Central memory CD4-positive, alpha-beta T cell (primary cell): ENCODE data around the gene SGMS1.
"Not testable (repeated sequence)": the region's sequence is repeated elsewhere in the genome, so short reads cannot be mapped to it uniquely, and the experiment has no call there.

ENCODE experiments used
- DNase-seq: peaks from one replicate; pipeline ENCODE4 v3.0.0; 2022

The SGMS1 gene

DNA sequence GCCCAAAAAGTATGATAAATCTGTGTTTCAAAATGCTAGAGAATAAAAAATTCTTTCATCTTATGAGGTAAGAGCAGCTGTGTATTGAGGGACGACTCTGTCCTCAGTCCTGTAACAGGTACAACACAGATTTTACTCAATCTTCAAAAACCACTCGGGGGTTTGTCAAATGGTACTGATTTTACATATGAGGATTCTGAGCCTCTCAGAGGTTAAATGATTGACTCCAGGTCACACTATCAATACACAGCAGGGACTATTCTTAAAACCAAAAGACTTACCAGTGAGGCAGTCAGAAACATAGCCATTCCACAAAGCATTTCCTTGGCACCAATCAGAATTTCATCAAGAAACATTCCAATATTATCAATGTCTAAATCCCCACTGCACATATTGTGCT is 95.5 kb downstream of the SGMS1 start:
- no peak for DNase-seq

GRCh38 chr10:50527442-50528043 is 96.2 kb downstream of the SGMS1 start:
- no peak for DNase-seq

DNA sequence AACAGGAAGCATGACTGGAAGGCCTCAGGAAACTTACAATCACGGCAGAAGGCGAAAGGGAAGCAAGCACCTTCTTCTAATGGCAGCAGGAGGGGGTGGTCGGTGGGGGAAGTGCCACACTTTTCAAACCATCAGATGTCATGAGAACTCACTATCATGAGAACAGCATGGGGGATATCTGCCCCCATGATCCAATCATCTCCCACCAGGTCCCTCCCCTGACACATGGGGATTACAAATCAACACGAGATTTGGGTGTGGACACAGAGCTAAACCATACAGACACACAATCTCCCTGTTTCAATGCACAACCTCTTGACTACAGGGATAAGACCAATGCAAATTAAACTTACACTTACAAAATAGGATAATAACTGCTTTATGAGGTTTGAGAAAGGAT is 97.6 kb downstream of the SGMS1 start:
- DNase-seq = no peak

DNA sequence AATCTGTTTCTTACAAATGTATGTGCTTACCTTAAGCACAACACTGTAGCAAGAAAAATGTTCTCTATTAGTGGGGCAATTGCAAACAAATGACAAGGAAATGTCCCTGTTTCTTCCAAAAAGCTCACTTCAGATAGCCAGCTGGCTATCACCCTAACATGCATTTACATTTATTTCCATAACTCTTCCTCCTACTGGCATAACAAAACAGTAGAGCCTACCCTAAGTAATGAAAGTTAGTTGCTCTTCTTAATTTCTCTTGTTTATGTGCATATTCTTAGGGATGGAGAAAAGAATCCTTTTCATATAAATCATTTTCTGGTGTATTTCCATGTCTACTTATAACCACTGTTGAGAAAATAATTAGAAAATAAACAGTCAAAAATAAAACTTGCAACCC is 100.4 kb downstream of the SGMS1 start:
- DNase-seq = no peak

DNA sequence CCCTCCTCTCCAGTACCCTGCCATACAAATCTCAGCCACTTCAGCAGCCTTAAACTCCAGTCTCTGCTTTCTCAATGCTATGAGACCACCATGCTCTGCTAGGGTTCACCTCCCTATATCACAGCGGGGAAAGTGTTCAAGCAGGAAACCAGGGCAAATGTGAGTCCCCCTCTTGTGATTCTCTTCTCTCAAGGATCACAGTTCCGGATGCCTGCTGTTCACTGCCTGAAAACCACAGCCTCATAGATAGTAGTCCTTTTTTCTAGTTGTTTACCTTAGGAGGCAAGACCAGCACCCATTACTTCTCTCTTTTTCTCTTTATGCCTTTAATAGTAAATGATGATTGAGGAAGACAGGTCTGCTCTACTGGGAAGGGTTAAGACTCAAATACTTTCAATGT is 100.8 kb downstream of the SGMS1 start:
- no peak for DNase-seq

GRCh38 chr10:50520115-50520514 is 103.6 kb downstream of the SGMS1 start:
- no peak for DNase-seq

DNA sequence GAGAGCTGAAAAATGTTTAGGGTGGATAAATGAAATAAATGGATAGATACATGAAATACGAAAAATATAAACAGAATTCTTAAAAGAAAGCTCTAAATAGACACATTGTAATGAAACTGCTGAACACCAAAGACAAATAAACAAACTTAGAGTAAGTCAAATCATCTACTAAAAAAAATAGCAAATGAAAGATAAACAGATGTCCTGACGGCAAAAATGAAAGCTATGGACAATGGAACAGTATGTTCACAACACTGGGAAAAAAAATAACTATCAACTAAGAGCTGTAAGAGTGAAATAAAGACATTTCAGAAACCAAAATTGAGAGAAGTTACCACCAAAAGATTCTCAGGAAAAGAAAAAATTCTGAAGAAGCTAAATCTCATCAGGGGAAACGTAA is 106.1 kb downstream of the SGMS1 start:
- no peak for DNase-seq

GRCh38 chr10:50516171-50516570 is 107.6 kb downstream of the SGMS1 start:
- no peak for DNase-seq

GRCh38 chr10:50515420-50515819 is 108.3 kb downstream of the SGMS1 start:
- DNase-seq = no peak

GRCh38 chr10:50514995-50515394 is 108.8 kb downstream of the SGMS1 start:
- DNase-seq = no peak

- no peak for DNase-seq
Observed at GRCh38 chr10:50513956-50514355, 109.8 kb downstream of the SGMS1 start.

- DNase-seq = peak; percentile 34
Observed at GRCh38 chr10:50512743-50513416, 110.9 kb downstream of the SGMS1 start.

DNA sequence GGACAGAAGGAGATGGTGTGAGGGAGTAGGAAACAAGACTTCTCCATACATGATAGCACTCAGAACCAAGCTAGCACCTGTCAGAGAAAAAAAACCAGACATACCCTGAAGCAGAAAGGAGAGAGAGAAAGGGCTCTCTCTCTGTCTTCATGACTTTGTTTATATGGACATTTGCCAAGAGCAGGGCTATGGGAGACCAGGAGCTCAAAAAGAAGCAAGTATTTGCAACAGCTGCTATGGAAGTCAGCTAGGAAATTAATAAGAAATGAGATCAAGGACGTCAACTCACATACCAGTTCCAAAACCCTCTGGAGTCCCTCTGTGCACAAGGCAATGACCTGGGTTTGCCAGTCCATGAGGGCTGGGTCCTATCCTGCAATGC is 111.6 kb downstream of the SGMS1 start:
- DNase-seq = no peak

DNA sequence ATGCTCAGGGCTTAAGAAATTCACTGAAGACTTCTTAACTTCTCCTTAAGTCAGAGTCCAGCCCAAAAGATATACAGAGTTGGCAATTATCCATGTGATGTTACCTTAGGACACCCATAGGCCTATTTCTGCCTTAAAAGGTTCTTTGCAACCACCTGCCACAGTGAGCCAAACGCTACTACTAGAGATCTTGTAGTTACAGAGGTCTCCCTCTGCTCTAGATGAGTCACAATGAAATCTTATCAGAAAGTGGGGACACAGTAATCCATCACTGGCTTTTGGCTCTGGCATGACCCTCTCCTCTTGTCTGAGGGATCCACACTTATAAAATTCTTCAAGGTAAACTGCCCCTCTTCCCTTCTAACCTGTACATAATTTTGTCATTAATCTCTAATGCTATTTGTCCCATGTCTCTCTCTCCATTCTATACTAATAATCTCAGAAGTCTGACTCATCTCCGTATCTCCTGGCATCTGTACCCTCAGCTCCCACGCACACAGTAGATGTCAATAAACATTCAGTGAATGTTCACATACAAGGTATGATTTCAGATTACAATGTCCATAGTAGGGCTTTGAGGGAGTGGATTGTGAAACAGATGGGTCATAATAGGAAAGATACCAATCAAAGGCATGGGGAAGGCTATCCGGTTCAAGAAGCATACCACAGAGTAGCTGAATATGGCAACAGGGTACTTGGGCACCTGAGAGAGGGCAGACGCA is 112.1 kb downstream of the SGMS1 start:
- no peak for DNase-seq

- DNase-seq = no peak
Observed at GRCh38 chr10:50510517-50511473, 113.0 kb downstream of the SGMS1 start.

DNA sequence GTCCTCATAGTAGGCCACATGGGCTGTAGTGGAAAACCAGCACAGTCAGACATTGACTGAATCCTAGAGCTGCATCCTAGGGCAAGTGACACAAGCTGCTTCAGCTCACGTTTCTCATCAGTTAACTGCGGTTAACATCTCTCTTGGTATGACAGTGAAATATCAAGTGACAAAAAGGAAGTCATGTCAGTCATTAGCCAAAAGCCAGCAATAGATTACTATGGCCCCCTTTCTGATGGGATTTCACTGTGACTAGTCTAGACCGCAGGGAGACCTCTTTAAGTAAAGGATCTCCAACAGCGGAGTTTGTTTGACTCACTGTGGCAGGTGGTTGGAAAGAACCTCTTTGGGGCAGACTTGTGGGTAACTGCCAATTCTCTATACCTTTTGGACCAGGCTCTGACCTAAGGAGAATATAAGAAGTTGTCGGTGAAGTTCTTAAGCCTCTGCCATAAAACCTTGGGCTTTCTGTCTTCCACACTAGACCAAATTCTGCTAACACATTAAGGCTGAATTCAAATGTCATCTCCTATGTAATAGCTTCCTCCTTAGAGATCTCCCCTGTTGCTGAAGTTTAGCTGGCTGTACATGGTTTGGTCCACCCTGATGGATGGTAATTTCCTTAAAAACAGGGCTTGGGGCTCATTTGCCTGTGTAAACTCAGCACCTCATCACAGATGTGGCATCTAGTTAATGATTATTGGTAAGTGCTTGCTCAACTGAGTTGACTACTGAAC is 115.3 kb downstream of the SGMS1 start:
- DNase-seq = peak; percentile 4

DNA sequence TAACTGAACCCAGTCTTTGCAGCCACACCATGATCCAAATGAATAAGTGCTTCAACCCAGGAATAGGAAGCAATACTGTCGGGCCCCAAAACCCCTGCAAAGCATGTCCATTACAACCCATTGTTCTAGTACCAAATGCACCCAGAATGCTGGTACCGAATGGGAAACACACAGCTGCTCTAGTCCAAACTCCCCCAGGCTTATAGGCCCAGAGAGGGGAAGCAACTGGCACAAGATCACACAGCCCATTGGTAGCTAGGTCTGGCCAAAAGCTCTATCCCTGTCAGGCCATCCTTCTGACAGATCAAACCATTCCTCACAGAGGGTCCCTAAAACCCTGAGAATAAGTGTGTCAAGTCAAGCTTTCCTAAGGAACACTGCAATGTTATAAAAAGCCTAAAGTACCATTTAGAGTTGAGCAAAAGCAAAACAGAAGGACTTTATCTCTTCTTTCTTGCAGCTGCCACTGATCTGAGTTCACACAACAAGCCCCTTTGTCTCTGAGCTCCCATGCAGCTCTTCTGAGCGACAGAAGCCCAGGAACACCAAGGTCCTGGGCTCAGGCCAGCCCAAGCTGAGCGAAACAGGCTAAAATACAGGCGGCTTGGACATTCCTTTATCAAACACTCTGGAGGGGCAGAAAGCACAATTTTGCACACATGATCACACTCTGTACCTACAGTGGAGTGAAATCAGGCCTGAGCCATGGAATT is 116.7 kb downstream of the SGMS1 start:
- DNase-seq = no peak

DNA sequence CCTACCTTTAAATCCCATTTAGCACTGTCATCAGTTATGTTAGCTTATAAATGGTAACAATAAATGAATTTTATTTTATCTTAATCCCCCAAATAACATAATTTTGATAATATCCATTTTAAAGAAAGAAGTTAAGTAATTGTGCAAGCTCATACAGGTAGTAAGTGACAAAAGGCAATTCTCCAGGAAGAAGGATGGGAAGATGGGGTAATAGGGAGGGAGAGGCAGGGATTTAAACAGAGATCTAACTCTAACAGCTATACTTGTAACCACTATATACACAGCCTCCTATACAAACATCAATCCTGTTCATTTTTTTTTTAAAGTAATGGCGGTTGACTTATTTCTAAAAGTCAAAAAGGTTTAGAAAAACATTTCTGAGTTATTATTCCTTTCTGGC is 119.4 kb downstream of the SGMS1 start:
- no peak for DNase-seq

GRCh38 chr10:50503661-50504320 is 120.0 kb downstream of the SGMS1 start:
- DNase-seq = no peak

- not testable (repeated sequence) for DNase-seq
Observed at GRCh38 chr10:50503156-50503555, 120.6 kb downstream of the SGMS1 start.

DNA sequence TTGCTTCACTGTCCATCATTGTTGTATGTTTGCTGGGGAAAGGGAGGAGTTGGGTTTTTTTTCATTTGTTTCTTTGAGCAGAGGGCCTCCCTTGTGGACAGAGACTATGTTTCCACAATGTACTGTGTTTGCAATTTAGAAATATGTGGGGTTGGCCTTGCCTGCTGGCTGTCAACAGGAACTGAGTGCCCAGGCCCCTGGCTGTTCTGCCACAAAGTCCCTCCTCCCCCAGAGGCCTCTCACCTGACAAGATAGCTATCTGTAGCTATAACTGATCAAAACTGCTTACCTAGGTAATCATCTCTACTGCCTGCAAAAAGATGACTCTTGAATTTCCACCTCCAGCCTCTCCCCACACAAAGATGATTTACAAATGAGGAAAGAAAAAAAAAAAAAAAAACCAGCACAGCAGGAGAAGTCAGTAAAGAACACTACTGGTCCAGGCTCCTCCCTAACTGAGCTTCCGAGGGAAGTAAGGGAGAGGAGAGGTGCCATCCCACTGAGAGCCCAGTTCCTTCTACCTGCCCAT is 121.8 kb downstream of the SGMS1 start:
- no peak for DNase-seq
